HepG2 (cell line): ENCODE data around the gene VGLL4. TPM values are rescaled to one million over a fixed set of nuclear protein-coding genes. Genes with fewer than 3 reads are reported as not detected.

ENCODE experiments used
- ATAC-seq: fragments of 200-7000 bp; cut with Tn5 transposase; 3 replicates; pipeline ENCODE4 v1.9.1; 2020; ENCODE audit warnings: mild to moderate bottlenecking, moderate library complexity
- BruUV-seq: library from RNA; stranded (reverse); fragments of 400-500 nt; replicated peaks from 2 replicates; lab custom pipeline; 2021; lab: Mats Ljungman, UMichigan
- CTCF ChIA-PET: fragments of 300-600 bp; formaldehyde crosslinking; extraction: SDS; loops from one replicate; lab custom pipeline; 2021; ENCODE audit warnings: low total read pairs, inconsistent platforms, low intra/inter-chr PET ratio; lab: Yijun Ruan, JAX
- POLR2A ChIA-PET: fragments of 350-600 bp; sonication (Branson Sonifier 250); formaldehyde crosslinking; loops from one replicate; lab custom pipeline; 2020; ENCODE audit warnings: antibody characterized with exemption, inconsistent platforms; lab: Yijun Ruan, JAX
- DNase-seq: peaks from one replicate; pipeline ENCODE4 v3.0.0-alpha.2; 2015; ENCODE audit warnings: low spot score
- FAIRE-seq: peaks from 3 replicates; lab custom pipeline; 2011; peaks lifted over from hg19 to GRCh38; lab: Jason Lieb, UNC
- H2AFZ ChIP-seq: one replicate; pipeline ENCODE4 v1.6.1; 2011; ENCODE audit warnings: low read length, inconsistent platforms
- H3K27ac ChIP-seq: fragments of 300-600 bp; 3 replicates; pipeline ENCODE4 v1.8.0; 2011; ENCODE audit warnings: mixed run types, mild to moderate bottlenecking, mixed read lengths, low read length, inconsistent platforms; ENCODE audit not compliant: insufficient read depth; ENCODE audit errors: extremely low read length
- H3K27me3 ChIP-seq, 2 experiments: fragments of 200-600 bp in 1 of 2; 2 replicates in 1 of 2; 3 replicates in 1 of 2; pipeline versions ENCODE4 v1.6.0 to v1.8.0; 2011; ENCODE audit warnings: low read length in 2 of 2, mild to moderate bottlenecking in 2 of 2, moderate library complexity in 2 of 2, inconsistent platforms in 1 of 2; ENCODE audit not compliant: insufficient read depth in 2 of 2, control insufficient read depth in 1 of 2
- H3K36me3 ChIP-seq, 2 experiments: fragments of 200-600 bp in 1 of 2; replicated peaks in 1 of 2; 2 replicates in 1 of 2; 3 replicates in 1 of 2; pipeline versions ENCODE4 v1.5.1 to v1.8.0; 2011; ENCODE audit warnings: low read length in 2 of 2, inconsistent platforms in 1 of 2; ENCODE audit not compliant: insufficient read depth in 2 of 2, control insufficient read depth in 1 of 2
- H3K4me1 ChIP-seq: 2 replicates; pipeline ENCODE4 v1.5.1; 2012; ENCODE audit warnings: low read length, inconsistent platforms; ENCODE audit not compliant: insufficient read depth
- H3K4me2 ChIP-seq: 2 replicates; pipeline ENCODE4 v1.6.0; 2011; ENCODE audit warnings: low read depth, low read length, inconsistent platforms
- H3K4me3 ChIP-seq, 3 experiments: fragments of 200-600 bp in 1 of 3; sonication (generic), shearing (Covaris generic) in 1 of 3; replicated peaks in 1 of 3; 2 replicates each; pipeline ENCODE4 v1.5.1; 2011 to 2016; ENCODE audit warnings: low read length in 3 of 3, inconsistent platforms in 2 of 3, low read depth in 2 of 3, mild to moderate bottlenecking in 2 of 3, control low read depth in 1 of 3, mixed read lengths in 1 of 3; ENCODE audit not compliant: insufficient read depth in 1 of 3
- H3K79me2 ChIP-seq: one replicate; pipeline ENCODE4 v1.6.1; 2011; ENCODE audit warnings: low read length, inconsistent platforms; ENCODE audit not compliant: insufficient read depth
- H3K9ac ChIP-seq: 2 replicates; pipeline ENCODE4 v1.6.0; 2011; ENCODE audit warnings: mild to moderate bottlenecking, low read depth, low read length, inconsistent platforms; ENCODE audit not compliant: insufficient read depth
- H3K9me3 ChIP-seq: 2 replicates; pipeline ENCODE4 v1.5.1; 2012; ENCODE audit warnings: mild to moderate bottlenecking, low read length
- H4K20me1 ChIP-seq: 2 replicates; pipeline ENCODE4 v1.6.0; 2011; ENCODE audit warnings: inconsistent platforms, mild to moderate bottlenecking, low read length, moderate library complexity; ENCODE audit not compliant: insufficient read depth
- ATRX ChIP-seq: sonication (generic); formaldehyde crosslinking; IDR thresholded peaks from 2 replicates; pipeline ENCODE4 v1.4.0; 2020; ENCODE audit warnings: missing genetic modification reagents, borderline replicate concordance
- SUZ12 ChIP-seq: fragments of 150-350 bp; IDR thresholded peaks from 2 replicates; pipeline ENCODE4 v1.6.1; 2014; ENCODE audit warnings: low read depth, low read length
- ZNF17 ChIP-seq: sonication (generic); formaldehyde crosslinking; IDR thresholded peaks from 2 replicates; pipeline ENCODE4 v1.5.0; 2020; ENCODE audit warnings: mild to moderate bottlenecking, missing genetic modification reagents
- whole genome bisulfite sequencing: methylation state at CpG from one replicate; pipeline ENCODE4 v1.1.6; 2017; ENCODE audit warnings: low lambda C conversion rate; 5-methylcytosine and 5-hydroxymethylcytosine counted together
- in situ Hi-C: cut with HindIII; loops from 2 replicates; pipeline ENCODE4 v1.10.0; 2017; ENCODE audit warnings: low pct_unique_long_range_greater_than_20kb; ENCODE audit not compliant: extremely low pct_ligation_motif_present
- intact Hi-C: fragments of 100-400 bp; cut with micrococcal nuclease; formaldehyde crosslinking; loops from one replicate; pipeline ENCODE4 v1.10.0; 2022; ENCODE audit not compliant: unreplicated experiment
- polyA plus RNA-seq, 8 experiments: library from polyadenylated mRNA; depleted of rRNA in 3 of 8; stranded (reverse) in 7 of 8; unstranded in 1 of 8; fragments of >200 nt; fragmentation: Illumina TruSeq in 4 of 8; extraction: Trizol in 4 of 8; gene quantifications; 2 replicates each; pipeline versions ENCODE4 v1.2.1 to v1.2.3, GENCODE V29; 2011 to 2016; ENCODE audit warnings: low read depth in 4 of 8, missing spikeins in 1 of 8, mixed read lengths in 1 of 8; ENCODE audit not compliant: insufficient read depth in 1 of 8
- total RNA-seq, 5 experiments: library from RNA; depleted of rRNA; stranded (reverse); fragments of >200 nt; fragmentation: Illumina TruSeq; extraction: Trizol; gene quantifications; 2 replicates each; pipeline ENCODE4 v1.2.3, GENCODE V29; 2016; ENCODE audit warnings: low read depth in 1 of 5
- TF ChIP-seq, protein P1 (sequence below): sonication (generic); formaldehyde crosslinking; conservative IDR thresholded peaks from 2 replicates; pipeline ENCODE4 v1.4.0; 2020; ENCODE audit warnings: missing genetic modification reagents
- TF ChIP-seq, protein P2 (sequence below): fragments of 450-650 bp; IDR thresholded peaks from 2 replicates; pipeline ENCODE4 v1.6.1; 2017; ENCODE audit warnings: mild to moderate bottlenecking
- TF ChIP-seq, protein P3 (sequence below): IDR thresholded peaks from 2 replicates; pipeline ENCODE4 v1.6.1; 2016; ENCODE audit warnings: missing genetic modification reagents, missing compliant biosample characterization

VGLL4 gene
- total and polyA plus RNA-seq, 2 of the 13 experiments (the other 11 are each of a cell fraction or from before 2014, with no cell fraction given) = 23.2 to 39.0 TPM

DNA sequence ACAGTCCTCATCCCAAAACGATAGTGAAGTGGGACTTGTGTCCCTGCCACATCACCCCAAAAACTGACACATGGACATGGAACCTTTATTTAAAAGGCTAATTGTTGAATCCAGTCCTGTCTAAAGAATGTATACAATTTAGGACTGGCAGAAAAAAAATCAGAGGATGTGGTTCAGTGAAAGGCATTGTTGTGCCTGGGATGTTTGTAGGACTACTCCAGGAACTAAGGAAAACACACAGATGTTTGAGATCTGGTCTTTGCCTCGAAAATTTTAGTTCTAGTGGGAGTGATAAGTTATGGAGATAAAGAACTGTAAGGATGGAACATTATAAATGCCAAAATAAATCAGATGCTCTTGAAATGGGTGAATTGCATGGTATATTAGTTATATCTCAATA, 27.2 kb downstream of the VGLL4 start:
- POLR2A ChIA-PET = no interaction called here
- Histone ChIP-seq H3K9ac (no peak overlapping the region), H3K4me3 (no peak overlapping the region), H3K79me2 (peaks cover 100% of the 10 kb centered on the region), H4K20me1 (peaks cover 19% of the 10 kb centered on the region), H3K4me1 (peaks cover 100% of the 10 kb centered on the region), H3K36me3 (no peaks in the 10 kb centered on the region; a peak in 3 of 5 replicates), H2AFZ (no peak overlapping the region), H3K27ac (peak overlapping the region; percentile 9), H3K4me2 (no peak overlapping the region), H3K9me3 (no peaks in the 10 kb centered on the region), H3K27me3 (no peaks in the 10 kb centered on the region)
- CTCF ChIA-PET = no interaction called here
- ATAC-seq (no peak), DNase-seq (no peak), FAIRE-seq (no peak)
- TF ChIP-seq SUZ12 (no peak), ATRX (CRISPR knock-in tag) (no peak), ZNF17 (no peak)
- TF ChIP-seq, protein P1, sequence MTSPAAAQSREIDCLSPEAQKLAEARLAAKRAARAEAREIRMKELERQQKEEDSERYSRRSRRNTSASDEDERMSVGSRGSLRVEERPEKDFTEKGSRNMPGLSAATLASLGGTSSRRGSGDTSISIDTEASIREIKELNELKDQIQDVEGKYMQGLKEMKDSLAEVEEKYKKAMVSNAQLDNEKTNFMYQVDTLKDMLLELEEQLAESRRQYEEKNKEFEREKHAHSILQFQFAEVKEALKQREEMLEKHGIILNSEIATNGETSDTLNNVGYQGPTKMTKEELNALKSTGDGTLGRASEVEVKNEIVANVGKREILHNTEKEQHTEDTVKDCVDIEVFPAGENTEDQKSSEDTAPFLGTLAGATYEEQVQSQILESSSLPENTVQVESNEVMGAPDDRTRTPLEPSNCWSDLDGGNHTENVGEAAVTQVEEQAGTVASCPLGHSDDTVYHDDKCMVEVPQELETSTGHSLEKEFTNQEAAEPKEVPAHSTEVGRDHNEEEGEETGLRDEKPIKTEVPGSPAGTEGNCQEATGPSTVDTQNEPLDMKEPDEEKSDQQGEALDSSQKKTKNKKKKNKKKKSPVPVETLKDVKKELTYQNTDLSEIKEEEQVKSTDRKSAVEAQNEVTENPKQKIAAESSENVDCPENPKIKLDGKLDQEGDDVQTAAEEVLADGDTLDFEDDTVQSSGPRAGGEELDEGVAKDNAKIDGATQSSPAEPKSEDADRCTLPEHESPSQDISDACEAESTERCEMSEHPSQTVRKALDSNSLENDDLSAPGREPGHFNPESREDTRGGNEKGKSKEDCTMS (CRISPR knock-in tag) = no peak
- TF ChIP-seq, protein P2, sequence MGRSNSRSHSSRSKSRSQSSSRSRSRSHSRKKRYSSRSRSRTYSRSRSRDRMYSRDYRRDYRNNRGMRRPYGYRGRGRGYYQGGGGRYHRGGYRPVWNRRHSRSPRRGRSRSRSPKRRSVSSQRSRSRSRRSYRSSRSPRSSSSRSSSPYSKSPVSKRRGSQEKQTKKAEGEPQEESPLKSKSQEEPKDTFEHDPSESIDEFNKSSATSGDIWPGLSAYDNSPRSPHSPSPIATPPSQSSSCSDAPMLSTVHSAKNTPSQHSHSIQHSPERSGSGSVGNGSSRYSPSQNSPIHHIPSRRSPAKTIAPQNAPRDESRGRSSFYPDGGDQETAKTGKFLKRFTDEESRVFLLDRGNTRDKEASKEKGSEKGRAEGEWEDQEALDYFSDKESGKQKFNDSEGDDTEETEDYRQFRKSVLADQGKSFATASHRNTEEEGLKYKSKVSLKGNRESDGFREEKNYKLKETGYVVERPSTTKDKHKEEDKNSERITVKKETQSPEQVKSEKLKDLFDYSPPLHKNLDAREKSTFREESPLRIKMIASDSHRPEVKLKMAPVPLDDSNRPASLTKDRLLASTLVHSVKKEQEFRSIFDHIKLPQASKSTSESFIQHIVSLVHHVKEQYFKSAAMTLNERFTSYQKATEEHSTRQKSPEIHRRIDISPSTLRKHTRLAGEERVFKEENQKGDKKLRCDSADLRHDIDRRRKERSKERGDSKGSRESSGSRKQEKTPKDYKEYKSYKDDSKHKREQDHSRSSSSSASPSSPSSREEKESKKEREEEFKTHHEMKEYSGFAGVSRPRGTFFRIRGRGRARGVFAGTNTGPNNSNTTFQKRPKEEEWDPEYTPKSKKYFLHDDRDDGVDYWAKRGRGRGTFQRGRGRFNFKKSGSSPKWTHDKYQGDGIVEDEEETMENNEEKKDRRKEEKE = no peak
- TF ChIP-seq, protein P3, sequence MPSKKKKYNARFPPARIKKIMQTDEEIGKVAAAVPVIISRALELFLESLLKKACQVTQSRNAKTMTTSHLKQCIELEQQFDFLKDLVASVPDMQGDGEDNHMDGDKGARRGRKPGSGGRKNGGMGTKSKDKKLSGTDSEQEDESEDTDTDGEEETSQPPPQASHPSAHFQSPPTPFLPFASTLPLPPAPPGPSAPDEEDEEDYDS (CRISPR knock-in tag) = no peak
- 36% methylated on average over 2 of the region's 2 CpGs for WGBS
- in situ Hi-C loops = no loop called here
- intact Hi-C loops = no loop called here
- BruUV-seq = no TSS peak
